Adrenal gland (tissue), 5 donors: ENCODE data around the gene FURIN.

ENCODE experiments used
- POLR2A ChIP-seq, 2 donors: fragments of 450-650 bp; IDR thresholded peaks; one replicate each; pipeline ENCODE4 v1.6.1; 2017; ENCODE audit warnings: antibody characterized with exemption in 2 of 2, mild to moderate bottlenecking in 2 of 2, moderate library complexity in 1 of 2
- TF ChIP-seq, protein P1 (sequence below), 6 experiments: fragments of 450-650 bp in 4 of 6; fragments of 200-600 bp in 2 of 6; sonication (generic) in 1 of 6; IDR thresholded peaks; 1 replicate in 5 of 6; 2 replicates in 1 of 6; pipeline versions ENCODE4 v1.5.1 to v1.8.0; 2016 to 2021; ENCODE audit warnings: antibody characterized with exemption in 6 of 6, mild to moderate bottlenecking in 2 of 6, moderate library complexity in 1 of 6
- donor health status: DM: no; HTN: no; CAD: no.

DNA sequence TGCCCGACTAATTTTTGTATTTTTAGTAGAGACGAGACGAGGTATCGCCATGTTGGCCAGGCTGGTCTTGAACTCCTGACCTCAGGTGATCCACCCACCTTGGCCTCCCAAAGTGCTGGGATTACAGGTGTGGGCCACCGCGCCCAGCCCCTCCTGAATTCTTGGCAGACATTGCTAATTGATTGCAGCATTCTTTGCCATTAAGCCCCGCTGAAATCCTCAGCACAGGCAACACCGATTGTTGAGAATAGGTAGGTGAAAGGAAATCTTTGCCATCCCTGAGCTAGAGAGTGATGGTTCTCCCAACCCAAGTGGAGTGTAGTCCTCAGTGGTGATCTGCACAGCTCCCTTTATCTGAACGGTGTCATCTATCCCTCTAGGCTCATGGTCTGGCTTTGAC lies 36.4 kb downstream of the FURIN start:
- TF ChIP-seq, protein P1, sequence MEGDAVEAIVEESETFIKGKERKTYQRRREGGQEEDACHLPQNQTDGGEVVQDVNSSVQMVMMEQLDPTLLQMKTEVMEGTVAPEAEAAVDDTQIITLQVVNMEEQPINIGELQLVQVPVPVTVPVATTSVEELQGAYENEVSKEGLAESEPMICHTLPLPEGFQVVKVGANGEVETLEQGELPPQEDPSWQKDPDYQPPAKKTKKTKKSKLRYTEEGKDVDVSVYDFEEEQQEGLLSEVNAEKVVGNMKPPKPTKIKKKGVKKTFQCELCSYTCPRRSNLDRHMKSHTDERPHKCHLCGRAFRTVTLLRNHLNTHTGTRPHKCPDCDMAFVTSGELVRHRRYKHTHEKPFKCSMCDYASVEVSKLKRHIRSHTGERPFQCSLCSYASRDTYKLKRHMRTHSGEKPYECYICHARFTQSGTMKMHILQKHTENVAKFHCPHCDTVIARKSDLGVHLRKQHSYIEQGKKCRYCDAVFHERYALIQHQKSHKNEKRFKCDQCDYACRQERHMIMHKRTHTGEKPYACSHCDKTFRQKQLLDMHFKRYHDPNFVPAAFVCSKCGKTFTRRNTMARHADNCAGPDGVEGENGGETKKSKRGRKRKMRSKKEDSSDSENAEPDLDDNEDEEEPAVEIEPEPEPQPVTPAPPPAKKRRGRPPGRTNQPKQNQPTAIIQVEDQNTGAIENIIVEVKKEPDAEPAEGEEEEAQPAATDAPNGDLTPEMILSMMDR (IDR thresholded peaks at IDR 0.05): no peak
- no peak for TF ChIP-seq POLR2A (IDR thresholded peaks at IDR 0.05)
